Measurements from ENCODE around the gene ADGRV1.

The ADGRV1 gene

DNA sequence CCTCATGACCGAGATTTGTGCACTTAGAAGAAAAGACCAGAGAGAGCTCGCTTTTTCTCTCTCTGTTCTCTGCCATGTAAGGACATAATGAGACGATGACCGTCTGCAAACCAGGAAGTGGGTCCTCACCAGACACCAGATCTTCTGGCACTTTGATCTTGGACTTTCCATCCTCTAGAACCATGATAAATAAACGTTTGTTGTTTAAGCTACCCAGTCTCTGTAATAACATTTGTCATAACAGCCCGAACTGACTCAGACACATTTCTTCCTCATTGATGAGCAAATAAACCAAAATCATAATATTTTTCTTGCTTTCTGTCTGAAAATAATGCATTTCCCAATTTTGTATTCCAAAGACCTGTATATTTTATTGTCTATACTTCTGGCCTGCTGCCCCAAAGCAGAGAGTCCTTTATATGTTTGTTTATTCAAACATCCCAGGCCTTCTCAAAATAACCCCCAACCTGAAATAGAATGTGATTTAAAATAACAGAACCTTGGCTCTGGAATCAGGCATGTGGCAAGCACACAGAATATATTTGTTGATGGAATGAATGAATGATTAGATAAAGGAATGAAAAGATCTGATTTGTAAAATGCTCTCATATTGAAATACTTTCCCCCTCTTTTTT lies 396.5 kb downstream of the ADGRV1 start:
- H3K4me2 ChIP-seq (ENCODE audit: low read depth, low read length, poor library complexity, severe bottlenecking): no peak overlapping the region
- TF ChIP-seq, protein P1, sequence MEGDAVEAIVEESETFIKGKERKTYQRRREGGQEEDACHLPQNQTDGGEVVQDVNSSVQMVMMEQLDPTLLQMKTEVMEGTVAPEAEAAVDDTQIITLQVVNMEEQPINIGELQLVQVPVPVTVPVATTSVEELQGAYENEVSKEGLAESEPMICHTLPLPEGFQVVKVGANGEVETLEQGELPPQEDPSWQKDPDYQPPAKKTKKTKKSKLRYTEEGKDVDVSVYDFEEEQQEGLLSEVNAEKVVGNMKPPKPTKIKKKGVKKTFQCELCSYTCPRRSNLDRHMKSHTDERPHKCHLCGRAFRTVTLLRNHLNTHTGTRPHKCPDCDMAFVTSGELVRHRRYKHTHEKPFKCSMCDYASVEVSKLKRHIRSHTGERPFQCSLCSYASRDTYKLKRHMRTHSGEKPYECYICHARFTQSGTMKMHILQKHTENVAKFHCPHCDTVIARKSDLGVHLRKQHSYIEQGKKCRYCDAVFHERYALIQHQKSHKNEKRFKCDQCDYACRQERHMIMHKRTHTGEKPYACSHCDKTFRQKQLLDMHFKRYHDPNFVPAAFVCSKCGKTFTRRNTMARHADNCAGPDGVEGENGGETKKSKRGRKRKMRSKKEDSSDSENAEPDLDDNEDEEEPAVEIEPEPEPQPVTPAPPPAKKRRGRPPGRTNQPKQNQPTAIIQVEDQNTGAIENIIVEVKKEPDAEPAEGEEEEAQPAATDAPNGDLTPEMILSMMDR (IDR thresholded peaks at IDR 0.05; ENCODE audit: insufficient read depth, low read length, poor library complexity, severe bottlenecking): no peak
- no peak for TF ChIP-seq EZH2phosphoT487 (conservative IDR thresholded peaks at IDR 0.05; ENCODE audit: low read length)
- no peak overlapping the region for H3K4me3 ChIP-seq (ENCODE audit: insufficient read depth, low read length, poor library complexity, severe bottlenecking)
- no peak overlapping the region for H3K27ac ChIP-seq (ENCODE audit: low read depth, low read length)
- no peaks in the 10 kb centered on the region for H3K9me3 ChIP-seq (ENCODE audit: insufficient read depth, low read length)
- no peaks in the 10 kb centered on the region for H3F3A ChIP-seq (ENCODE audit: insufficient read depth)
- no peaks in the 10 kb centered on the region for H3K36me3 ChIP-seq (ENCODE audit: low read length)
- no peak overlapping the region for H2AFZ ChIP-seq (ENCODE audit: low read depth, low read length, severe bottlenecking)
- H3K9ac ChIP-seq (ENCODE audit: low read length): no peak overlapping the region
- H3K27me3 ChIP-seq (ENCODE audit: low read length): no peaks in the 10 kb centered on the region
- no peaks in the 10 kb centered on the region for H3K9me2 ChIP-seq (replicated peaks; ENCODE audit: insufficient read depth, low read length)
- H3K79me2 ChIP-seq (ENCODE audit: insufficient read depth, low read length): no peaks in the 10 kb centered on the region
- H4K20me1 ChIP-seq (ENCODE audit: low read depth, low read length): no peaks in the 10 kb centered on the region

DNA sequence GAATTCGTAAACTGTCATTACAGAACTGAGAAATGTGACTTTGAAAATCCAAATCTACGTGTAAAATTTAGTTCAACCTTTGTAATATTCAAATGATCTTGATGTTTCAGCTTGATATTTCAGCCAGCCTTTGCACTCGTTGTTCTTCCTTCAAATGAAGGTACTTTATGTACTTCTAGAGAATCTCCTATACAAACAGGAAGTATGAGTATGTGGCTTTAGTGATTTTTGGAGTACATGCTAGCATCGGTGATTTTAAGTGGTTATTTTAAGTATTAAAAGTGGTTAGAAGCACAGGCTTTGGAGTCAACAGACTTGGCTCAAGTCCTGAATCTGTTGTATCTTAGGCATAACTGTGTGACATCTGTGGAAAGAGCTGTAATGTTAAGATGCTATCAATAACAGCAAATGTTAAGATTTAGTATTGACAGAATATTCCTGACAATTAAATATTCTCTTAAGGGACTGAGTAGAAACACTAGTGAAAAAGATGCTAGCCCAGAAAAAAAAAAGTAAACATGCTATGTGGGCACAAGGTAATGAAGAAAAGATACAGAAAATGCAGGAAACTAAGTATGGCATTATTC lies 398.0 kb downstream of the ADGRV1 start:
- Histone ChIP-seq H3K27me3 (ENCODE audit: low read length) (no peaks in the 10 kb centered on the region), H3K9ac (ENCODE audit: low read length) (no peak overlapping the region), H3K36me3 (ENCODE audit: low read length) (no peaks in the 10 kb centered on the region), H3K9me3 (ENCODE audit: insufficient read depth, low read length) (no peaks in the 10 kb centered on the region), H3F3A (ENCODE audit: insufficient read depth) (no peaks in the 10 kb centered on the region), H3K4me2 (ENCODE audit: low read depth, low read length, poor library complexity, severe bottlenecking) (no peak overlapping the region), H3K27ac (ENCODE audit: low read depth, low read length) (no peak overlapping the region), H3K4me3 (ENCODE audit: insufficient read depth, low read length, poor library complexity, severe bottlenecking) (no peak overlapping the region), H3K79me2 (ENCODE audit: insufficient read depth, low read length) (no peaks in the 10 kb centered on the region), H2AFZ (ENCODE audit: low read depth, low read length, severe bottlenecking) (no peak overlapping the region), H3K9me2 (replicated peaks; ENCODE audit: insufficient read depth, low read length) (no peaks in the 10 kb centered on the region), H4K20me1 (ENCODE audit: low read depth, low read length) (no peaks in the 10 kb centered on the region)
- TF ChIP-seq, protein P1 (IDR thresholded peaks at IDR 0.05; ENCODE audit: insufficient read depth, low read length, poor library complexity, severe bottlenecking): no peak
- TF ChIP-seq EZH2phosphoT487 (conservative IDR thresholded peaks at IDR 0.05; ENCODE audit: low read length): no peak

DNA sequence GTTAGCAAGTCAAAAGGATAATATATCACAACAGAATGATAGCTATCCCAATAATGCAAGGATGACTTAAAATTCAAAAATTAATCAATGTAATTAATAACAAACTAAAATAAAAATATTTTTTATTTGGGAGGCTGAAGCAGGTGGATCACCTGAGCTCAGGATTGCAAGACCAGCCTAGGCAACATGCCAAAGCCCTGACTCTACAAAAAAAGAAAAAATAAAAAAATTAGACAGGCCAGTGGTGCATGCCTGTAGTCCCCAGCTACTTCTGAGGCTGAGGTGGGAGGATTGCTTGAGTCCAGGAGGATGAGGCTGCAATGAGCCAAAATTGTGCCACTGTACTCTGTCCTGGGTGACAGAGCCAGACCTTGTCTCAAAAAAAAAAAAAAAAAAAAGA lies 399.3 kb downstream of the ADGRV1 start:
- no peak overlapping the region for H3K4me2 ChIP-seq (ENCODE audit: low read depth, low read length, poor library complexity, severe bottlenecking)
- no peak for TF ChIP-seq EZH2phosphoT487 (conservative IDR thresholded peaks at IDR 0.05; ENCODE audit: low read length)
- TF ChIP-seq, protein P1 (IDR thresholded peaks at IDR 0.05; ENCODE audit: insufficient read depth, low read length, poor library complexity, severe bottlenecking): no peak
- no peaks in the 10 kb centered on the region for H3K9me2 ChIP-seq (replicated peaks; ENCODE audit: insufficient read depth, low read length)
- no peaks in the 10 kb centered on the region for H3K9me3 ChIP-seq (ENCODE audit: insufficient read depth, low read length)
- no peak overlapping the region for H3K9ac ChIP-seq (ENCODE audit: low read length)
- no peak overlapping the region for H3K27ac ChIP-seq (ENCODE audit: low read depth, low read length)
- H2AFZ ChIP-seq (ENCODE audit: low read depth, low read length, severe bottlenecking): no peak overlapping the region
- H3K27me3 ChIP-seq (ENCODE audit: low read length): no peaks in the 10 kb centered on the region
- no peak overlapping the region for H3K4me3 ChIP-seq (ENCODE audit: insufficient read depth, low read length, poor library complexity, severe bottlenecking)
- H3F3A ChIP-seq (ENCODE audit: insufficient read depth): no peaks in the 10 kb centered on the region
- no peaks in the 10 kb centered on the region for H3K79me2 ChIP-seq (ENCODE audit: insufficient read depth, low read length)
- no peaks in the 10 kb centered on the region for H4K20me1 ChIP-seq (ENCODE audit: low read depth, low read length)
- no peaks in the 10 kb centered on the region for H3K36me3 ChIP-seq (ENCODE audit: low read length)

Data from SU-DHL-6 (cell line).